ENCODE results near the gene EPG5.

DNA sequence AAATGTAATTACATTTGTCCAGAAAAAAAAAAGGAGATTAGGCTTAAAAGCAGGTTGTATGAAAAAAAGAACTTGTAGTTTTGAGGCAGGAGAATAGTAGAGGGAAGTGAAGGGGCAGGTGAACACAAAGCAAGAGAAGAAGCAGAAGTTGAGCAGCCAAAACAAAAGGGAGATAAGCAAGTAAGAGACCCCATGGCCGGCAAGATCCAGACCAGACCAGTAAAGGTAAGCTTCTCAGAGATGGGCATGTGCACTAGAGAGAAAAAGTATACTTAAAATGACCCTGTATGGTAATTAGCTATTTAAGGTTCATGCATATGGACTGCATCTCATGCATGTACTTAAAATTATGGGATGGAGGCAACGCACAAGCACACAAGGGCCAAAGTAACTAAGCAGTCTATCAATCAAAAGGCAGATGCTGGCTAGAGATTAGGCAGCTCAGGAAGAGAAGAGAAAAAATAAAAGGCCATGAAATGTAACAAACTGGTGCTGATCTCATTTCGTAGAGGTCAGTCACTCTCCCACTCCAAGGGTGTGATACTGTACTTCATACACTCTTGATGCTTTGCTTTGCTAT, 132.0 kb downstream of the EPG5 start:
- TF ChIP-seq JUND (IDR thresholded peaks at IDR 0.05) (no peak), TAF1 (conservative IDR thresholded peaks at IDR 0.05) (no peak), CTCF (IDR thresholded peaks at IDR 0.05; ENCODE audit: low read depth, low read length, missing input control) (no peak), HNF4G (IDR thresholded peaks at IDR 0.05) (no peak), FOXA1 (IDR thresholded peaks at IDR 0.05) (no peak), YY1 (IDR thresholded peaks at IDR 0.05) (no peak), EGR1 (IDR thresholded peaks at IDR 0.05; ENCODE audit: low read depth in 2 of 2) (no peak)
- TF ChIP-seq, protein P1, sequence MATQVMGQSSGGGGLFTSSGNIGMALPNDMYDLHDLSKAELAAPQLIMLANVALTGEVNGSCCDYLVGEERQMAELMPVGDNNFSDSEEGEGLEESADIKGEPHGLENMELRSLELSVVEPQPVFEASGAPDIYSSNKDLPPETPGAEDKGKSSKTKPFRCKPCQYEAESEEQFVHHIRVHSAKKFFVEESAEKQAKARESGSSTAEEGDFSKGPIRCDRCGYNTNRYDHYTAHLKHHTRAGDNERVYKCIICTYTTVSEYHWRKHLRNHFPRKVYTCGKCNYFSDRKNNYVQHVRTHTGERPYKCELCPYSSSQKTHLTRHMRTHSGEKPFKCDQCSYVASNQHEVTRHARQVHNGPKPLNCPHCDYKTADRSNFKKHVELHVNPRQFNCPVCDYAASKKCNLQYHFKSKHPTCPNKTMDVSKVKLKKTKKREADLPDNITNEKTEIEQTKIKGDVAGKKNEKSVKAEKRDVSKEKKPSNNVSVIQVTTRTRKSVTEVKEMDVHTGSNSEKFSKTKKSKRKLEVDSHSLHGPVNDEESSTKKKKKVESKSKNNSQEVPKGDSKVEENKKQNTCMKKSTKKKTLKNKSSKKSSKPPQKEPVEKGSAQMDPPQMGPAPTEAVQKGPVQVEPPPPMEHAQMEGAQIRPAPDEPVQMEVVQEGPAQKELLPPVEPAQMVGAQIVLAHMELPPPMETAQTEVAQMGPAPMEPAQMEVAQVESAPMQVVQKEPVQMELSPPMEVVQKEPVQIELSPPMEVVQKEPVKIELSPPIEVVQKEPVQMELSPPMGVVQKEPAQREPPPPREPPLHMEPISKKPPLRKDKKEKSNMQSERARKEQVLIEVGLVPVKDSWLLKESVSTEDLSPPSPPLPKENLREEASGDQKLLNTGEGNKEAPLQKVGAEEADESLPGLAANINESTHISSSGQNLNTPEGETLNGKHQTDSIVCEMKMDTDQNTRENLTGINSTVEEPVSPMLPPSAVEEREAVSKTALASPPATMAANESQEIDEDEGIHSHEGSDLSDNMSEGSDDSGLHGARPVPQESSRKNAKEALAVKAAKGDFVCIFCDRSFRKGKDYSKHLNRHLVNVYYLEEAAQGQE (IDR thresholded peaks at IDR 0.05), result no peak
- TF ChIP-seq, protein P2, sequence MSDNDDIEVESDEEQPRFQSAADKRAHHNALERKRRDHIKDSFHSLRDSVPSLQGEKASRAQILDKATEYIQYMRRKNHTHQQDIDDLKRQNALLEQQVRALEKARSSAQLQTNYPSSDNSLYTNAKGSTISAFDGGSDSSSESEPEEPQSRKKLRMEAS (IDR thresholded peaks at IDR 0.05), result no peak
